HepG2 (cell line): Measurements from ENCODE around the gene RASSF7. TPM values are rescaled to one million over a fixed set of nuclear protein-coding genes. Genes with fewer than 3 reads are reported as not detected.
A peak's percentile ranks its signal among the peaks of the same experiment; 100 is the strongest.

Source experiments
- CERS6 ChIP-seq: sonication (generic); formaldehyde crosslinking; IDR thresholded peaks from 2 replicates; pipeline ENCODE4 v1.5.0; 2020; ENCODE audit warnings: missing genetic modification reagents
- ETS1 ChIP-seq: sonication (generic); formaldehyde crosslinking; IDR thresholded peaks from 2 replicates; pipeline ENCODE4 v1.4.0; 2020; ENCODE audit warnings: missing genetic modification reagents
- MAZ ChIP-seq, 2 experiments: sonication (generic) in 1 of 2; formaldehyde crosslinking in 1 of 2; IDR thresholded peaks; 2 replicates each; pipeline versions ENCODE4 v1.5.0 to v1.6.1; 2012 to 2020; ENCODE audit warnings: low read depth in 2 of 2, mild to moderate bottlenecking in 2 of 2, borderline replicate concordance in 1 of 2, improper control_type of control experiment in 1 of 2, low read length in 1 of 2, missing genetic modification reagents in 1 of 2, moderate library complexity in 1 of 2
- MIXL1 ChIP-seq: IDR thresholded peaks from 2 replicates; pipeline ENCODE4 v1.6.1; 2016
- RBM22 ChIP-seq: fragments of 200-400 bp; formaldehyde crosslinking; optimal IDR thresholded peaks from 2 replicates; pipeline ENCODE3; 2017; ENCODE audit warnings: mild to moderate bottlenecking, low read length, moderate library complexity
- RFX3 ChIP-seq: IDR thresholded peaks from 2 replicates; pipeline ENCODE4 v1.6.1; 2016; ENCODE audit warnings: missing biosample characterization, missing genetic modification reagents
- U2AF2 ChIP-seq: fragments of 200-400 bp; formaldehyde crosslinking; IDR thresholded peaks from 2 replicates; pipeline ENCODE4 v1.6.1; 2017; ENCODE audit warnings: low read depth, mild to moderate bottlenecking, low read length
- ZC3H4 ChIP-seq: sonication (generic); formaldehyde crosslinking; IDR thresholded peaks from 2 replicates; pipeline ENCODE4 v1.4.0; 2020; ENCODE audit warnings: missing genetic modification reagents, borderline replicate concordance
- ZNF660 ChIP-seq: sonication (generic); formaldehyde crosslinking; IDR thresholded peaks from 2 replicates; pipeline ENCODE4 v1.5.1; 2020; ENCODE audit warnings: mild to moderate bottlenecking, low read depth, missing genetic modification reagents, borderline replicate concordance
- polyA plus RNA-seq, 8 experiments: library from polyadenylated mRNA; depleted of rRNA in 3 of 8; stranded (reverse) in 7 of 8; unstranded in 1 of 8; fragments of >200 nt; fragmentation: Illumina TruSeq in 4 of 8; extraction: Trizol in 4 of 8; gene quantifications; 2 replicates each; pipeline versions ENCODE4 v1.2.1 to v1.2.3, GENCODE V29; 2011 to 2016; ENCODE audit warnings: low read depth in 4 of 8, missing spikeins in 1 of 8, mixed read lengths in 1 of 8; ENCODE audit not compliant: insufficient read depth in 1 of 8
- total RNA-seq, 5 experiments: library from RNA; depleted of rRNA; stranded (reverse); fragments of >200 nt; fragmentation: Illumina TruSeq; extraction: Trizol; gene quantifications; 2 replicates each; pipeline ENCODE4 v1.2.3, GENCODE V29; 2016; ENCODE audit warnings: low read depth in 1 of 5
- TF ChIP-seq, protein P1 (sequence below): sonication (generic); formaldehyde crosslinking; IDR thresholded peaks from 2 replicates; pipeline ENCODE4 v1.5.0; 2020; ENCODE audit warnings: mild to moderate bottlenecking, missing genetic modification reagents, borderline replicate concordance
- TF ChIP-seq, protein P2 (sequence below): IDR thresholded peaks from 2 replicates; pipeline ENCODE4 v1.6.1; 2012; ENCODE audit warnings: low read depth, low read length, improper control_type of control experiment
- TF ChIP-seq, protein P3 (sequence below), 2 experiments: sonication (generic) in 1 of 2; formaldehyde crosslinking in 1 of 2; IDR thresholded peaks; 2 replicates each; pipeline versions ENCODE4 v1.6.1 to v1.9.0; 2014 to 2022; ENCODE audit warnings: antibody characterized with exemption in 1 of 2, borderline replicate concordance in 1 of 2, inconsistent platforms in 1 of 2, low read depth in 1 of 2, missing genetic modification reagents in 1 of 2

The RASSF7 gene
- total and polyA plus RNA-seq, 2 of the 13 experiments (the other 11 are each of a cell fraction or from before 2014, with no cell fraction given), result 20.2 to 28.6 TPM

GRCh38 chr11:536841-537621, 23.7 kb upstream of the RASSF7 start, which contains the start of gene LRRC56 (continued):
- TF ChIP-seq U2AF2, result 0 out of 2 replicates have a peak, but pooled peaks have one; percentile 91
- no peak for TF ChIP-seq ZNF660 (CRISPR knock-in tag)
- TF ChIP-seq, protein P1, sequence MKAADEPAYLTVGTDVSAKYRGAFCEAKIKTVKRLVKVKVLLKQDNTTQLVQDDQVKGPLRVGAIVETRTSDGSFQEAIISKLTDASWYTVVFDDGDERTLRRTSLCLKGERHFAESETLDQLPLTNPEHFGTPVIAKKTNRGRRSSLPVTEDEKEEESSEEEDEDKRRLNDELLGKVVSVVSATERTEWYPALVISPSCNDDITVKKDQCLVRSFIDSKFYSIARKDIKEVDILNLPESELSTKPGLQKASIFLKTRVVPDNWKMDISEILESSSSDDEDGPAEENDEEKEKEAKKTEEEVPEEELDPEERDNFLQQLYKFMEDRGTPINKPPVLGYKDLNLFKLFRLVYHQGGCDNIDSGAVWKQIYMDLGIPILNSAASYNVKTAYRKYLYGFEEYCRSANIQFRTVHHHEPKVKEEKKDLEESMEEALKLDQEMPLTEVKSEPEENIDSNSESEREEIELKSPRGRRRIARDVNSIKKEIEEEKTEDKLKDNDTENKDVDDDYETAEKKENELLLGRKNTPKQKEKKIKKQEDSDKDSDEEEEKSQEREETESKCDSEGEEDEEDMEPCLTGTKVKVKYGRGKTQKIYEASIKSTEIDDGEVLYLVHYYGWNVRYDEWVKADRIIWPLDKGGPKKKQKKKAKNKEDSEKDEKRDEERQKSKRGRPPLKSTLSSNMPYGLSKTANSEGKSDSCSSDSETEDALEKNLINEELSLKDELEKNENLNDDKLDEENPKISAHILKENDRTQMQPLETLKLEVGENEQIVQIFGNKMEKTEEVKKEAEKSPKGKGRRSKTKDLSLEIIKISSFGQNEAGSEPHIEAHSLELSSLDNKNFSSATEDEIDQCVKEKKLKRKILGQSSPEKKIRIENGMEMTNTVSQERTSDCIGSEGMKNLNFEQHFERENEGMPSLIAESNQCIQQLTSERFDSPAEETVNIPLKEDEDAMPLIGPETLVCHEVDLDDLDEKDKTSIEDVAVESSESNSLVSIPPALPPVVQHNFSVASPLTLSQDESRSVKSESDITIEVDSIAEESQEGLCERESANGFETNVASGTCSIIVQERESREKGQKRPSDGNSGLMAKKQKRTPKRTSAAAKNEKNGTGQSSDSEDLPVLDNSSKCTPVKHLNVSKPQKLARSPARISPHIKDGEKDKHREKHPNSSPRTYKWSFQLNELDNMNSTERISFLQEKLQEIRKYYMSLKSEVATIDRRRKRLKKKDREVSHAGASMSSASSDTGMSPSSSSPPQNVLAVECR (CRISPR knock-in tag), result peak; percentile 67; the same call in 1 of the 2 replicates
- TF ChIP-seq MAZ (IDR thresholded peaks at IDR 0.05; ENCODE audit: borderline replicate concordance, low read depth, low read length), result no peak
- no peak for TF ChIP-seq MAZ (CRISPR knock-in tag; IDR thresholded peaks at IDR 0.05; ENCODE audit: low read depth)
- TF ChIP-seq RBM22, result peak; percentile 99
- no peak for TF ChIP-seq ZC3H4
- no peak for TF ChIP-seq MIXL1 (CRISPR knock-in tag)
- TF ChIP-seq RFX3, result peak; percentile 98
- TF ChIP-seq ETS1, result no peak
- TF ChIP-seq, protein P2, sequence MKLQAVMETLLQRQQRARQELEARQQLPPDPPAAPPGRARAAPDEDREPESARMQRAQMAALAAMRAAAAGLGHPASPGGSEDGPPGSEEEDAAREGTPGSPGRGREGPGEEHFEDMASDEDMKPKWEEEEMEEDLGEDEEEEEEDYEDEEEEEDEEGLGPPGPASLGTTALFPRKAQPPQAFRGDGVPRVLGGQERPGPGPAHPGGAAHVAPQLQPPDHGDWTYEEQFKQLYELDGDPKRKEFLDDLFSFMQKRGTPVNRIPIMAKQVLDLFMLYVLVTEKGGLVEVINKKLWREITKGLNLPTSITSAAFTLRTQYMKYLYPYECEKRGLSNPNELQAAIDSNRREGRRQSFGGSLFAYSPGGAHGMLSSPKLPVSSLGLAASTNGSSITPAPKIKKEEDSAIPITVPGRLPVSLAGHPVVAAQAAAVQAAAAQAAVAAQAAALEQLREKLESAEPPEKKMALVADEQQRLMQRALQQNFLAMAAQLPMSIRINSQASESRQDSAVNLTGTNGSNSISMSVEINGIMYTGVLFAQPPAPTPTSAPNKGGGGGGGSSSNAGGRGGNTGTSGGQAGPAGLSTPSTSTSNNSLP, result no peak
- TF ChIP-seq, protein P3, sequence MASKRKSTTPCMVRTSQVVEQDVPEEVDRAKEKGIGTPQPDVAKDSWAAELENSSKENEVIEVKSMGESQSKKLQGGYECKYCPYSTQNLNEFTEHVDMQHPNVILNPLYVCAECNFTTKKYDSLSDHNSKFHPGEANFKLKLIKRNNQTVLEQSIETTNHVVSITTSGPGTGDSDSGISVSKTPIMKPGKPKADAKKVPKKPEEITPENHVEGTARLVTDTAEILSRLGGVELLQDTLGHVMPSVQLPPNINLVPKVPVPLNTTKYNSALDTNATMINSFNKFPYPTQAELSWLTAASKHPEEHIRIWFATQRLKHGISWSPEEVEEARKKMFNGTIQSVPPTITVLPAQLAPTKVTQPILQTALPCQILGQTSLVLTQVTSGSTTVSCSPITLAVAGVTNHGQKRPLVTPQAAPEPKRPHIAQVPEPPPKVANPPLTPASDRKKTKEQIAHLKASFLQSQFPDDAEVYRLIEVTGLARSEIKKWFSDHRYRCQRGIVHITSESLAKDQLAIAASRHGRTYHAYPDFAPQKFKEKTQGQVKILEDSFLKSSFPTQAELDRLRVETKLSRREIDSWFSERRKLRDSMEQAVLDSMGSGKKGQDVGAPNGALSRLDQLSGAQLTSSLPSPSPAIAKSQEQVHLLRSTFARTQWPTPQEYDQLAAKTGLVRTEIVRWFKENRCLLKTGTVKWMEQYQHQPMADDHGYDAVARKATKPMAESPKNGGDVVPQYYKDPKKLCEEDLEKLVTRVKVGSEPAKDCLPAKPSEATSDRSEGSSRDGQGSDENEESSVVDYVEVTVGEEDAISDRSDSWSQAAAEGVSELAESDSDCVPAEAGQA (IDR thresholded peaks at IDR 0.05; ENCODE audit: low read depth), result peak; percentile 67; the same call in 1 of the 2 replicates
- TF ChIP-seq, protein P3 (CRISPR knock-in tag; IDR thresholded peaks at IDR 0.05; ENCODE audit: borderline replicate concordance), result no peak
- no peak for TF ChIP-seq CERS6
